ENCODE measurements around the gene ZER1.

ZER1 gene

DNA sequence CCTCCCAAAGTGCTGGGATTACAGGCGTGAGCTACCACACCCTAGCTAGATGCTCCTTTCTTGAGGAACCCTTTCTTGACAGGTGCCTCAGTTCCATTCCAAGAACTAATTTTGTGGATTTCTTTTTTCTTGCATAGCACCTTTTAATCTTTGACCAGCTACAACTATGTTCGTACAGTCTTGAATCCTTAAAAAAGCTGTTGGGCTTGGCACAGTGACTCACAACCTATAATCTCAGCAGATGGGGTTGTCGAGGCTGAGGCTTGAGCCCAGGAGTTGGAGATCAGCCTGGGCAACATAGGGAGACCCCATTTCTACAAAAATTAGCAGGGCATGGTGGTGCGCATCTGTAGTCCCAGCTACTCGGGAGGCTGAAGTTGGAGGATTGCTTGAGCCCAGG, 1.3 kb upstream of the ZER1 start:
- no peak for DNase-seq (ENCODE audit: low read depth)
- TF ChIP-seq, protein P1, sequence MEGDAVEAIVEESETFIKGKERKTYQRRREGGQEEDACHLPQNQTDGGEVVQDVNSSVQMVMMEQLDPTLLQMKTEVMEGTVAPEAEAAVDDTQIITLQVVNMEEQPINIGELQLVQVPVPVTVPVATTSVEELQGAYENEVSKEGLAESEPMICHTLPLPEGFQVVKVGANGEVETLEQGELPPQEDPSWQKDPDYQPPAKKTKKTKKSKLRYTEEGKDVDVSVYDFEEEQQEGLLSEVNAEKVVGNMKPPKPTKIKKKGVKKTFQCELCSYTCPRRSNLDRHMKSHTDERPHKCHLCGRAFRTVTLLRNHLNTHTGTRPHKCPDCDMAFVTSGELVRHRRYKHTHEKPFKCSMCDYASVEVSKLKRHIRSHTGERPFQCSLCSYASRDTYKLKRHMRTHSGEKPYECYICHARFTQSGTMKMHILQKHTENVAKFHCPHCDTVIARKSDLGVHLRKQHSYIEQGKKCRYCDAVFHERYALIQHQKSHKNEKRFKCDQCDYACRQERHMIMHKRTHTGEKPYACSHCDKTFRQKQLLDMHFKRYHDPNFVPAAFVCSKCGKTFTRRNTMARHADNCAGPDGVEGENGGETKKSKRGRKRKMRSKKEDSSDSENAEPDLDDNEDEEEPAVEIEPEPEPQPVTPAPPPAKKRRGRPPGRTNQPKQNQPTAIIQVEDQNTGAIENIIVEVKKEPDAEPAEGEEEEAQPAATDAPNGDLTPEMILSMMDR (IDR thresholded peaks at IDR 0.05; ENCODE audit: insufficient read depth, low read depth, low read length, missing control alignments), result no peak
- H3K4me3 ChIP-seq (ENCODE audit: low read depth, low read length), result no peak overlapping the region

DNA sequence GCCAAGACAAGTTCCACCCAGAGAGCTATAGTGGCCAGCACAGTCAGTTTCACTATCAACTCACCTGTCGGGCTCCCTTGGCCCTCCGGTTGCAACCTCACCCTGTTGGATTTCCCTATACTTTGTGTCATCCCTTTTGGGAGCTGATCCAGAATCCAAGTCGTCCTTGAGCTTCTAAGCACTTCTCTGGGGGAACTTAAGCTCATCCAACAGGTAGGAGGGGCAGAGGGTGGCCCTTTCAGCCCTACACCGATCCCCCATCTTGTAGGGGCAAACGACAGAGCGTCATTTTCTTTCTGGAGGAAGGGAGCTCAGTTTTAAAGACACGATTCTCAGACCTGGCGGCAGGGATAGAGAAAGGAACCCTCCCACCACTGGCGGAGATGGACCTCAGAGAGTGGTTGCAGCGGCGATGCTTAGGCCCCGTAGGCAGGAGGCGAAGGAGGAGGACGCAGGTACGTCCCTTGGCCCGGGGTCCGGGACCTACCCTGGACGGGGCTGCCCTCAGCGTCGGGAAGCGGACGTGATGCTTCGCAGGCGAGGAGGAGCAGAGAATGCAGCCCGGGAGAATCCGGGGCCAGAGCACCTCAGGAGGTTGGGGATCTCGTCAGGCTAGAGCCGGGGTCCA, 519 bp downstream of the ZER1 start:
- TF ChIP-seq, protein P1 (IDR thresholded peaks at IDR 0.05; ENCODE audit: insufficient read depth, low read depth, low read length, missing control alignments), result no peak
- peak; percentile 20 for DNase-seq (ENCODE audit: low read depth)

DNA sequence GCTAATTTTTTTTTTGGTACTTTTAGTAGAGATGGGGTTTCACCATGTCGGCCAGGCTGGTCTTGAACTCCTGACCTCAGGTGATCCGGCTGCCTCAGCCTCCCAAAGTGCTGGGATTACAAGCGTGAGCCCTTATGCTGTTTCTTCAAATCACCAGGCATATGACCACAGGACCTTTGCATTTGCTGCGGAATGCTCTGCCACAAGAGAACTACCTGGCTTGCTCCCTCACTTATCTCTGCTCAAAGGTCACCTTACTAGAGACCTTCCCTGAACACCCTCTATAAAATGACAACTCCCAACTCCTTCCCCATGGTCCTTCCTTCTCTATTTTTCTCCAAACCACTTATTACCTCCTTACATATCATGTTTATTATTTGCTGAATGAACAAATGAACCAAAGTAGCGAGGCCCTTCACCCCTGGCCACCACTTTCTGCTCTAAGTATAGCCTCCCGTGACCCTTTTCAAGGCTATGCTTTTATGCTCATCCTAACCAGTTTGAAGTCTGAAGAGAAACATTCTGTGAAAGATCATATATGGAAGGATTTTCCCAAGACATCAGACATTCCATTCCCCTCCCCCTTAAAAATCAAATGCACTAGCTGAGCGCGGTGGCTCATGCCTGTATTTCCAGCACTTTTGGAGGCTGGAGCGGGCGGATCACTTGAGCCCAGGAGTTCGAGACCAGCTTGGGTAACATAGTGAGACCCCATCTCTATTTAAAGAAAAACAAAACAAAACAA, 1.3 kb downstream of the ZER1 start:
- TF ChIP-seq, protein P1 (IDR thresholded peaks at IDR 0.05; ENCODE audit: insufficient read depth, low read depth, low read length, missing control alignments), result no peak
- no peak for DNase-seq (ENCODE audit: low read depth)
- H3K4me3 ChIP-seq (ENCODE audit: low read depth, low read length), result peak overlapping the region; percentile 77

More for the DNA sequence above, 519 bp downstream of the ZER1 start:
- H3K4me3 ChIP-seq (ENCODE audit: low read depth, low read length), result peak overlapping the region; percentile 77

DNA sequence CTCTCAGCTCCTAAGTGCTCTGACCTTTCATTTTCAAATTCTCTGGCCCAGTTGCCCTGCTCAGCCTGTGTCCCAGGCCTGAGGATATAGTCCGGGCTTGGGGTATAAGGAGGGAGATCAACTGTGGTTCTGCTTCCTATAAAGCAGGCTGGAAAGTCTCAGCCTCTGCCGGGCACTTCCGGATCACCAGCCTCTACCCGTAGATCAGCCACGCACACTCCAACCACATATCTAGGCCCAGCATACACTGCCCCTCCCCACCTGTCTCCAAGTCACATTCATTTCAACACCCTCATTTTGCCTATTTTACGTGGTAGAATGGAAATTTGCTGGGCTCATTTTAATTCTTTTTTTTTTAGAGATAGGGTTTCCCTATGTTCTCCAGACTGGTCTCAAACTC, 3.1 kb downstream of the ZER1 start:
- H3K4me3 ChIP-seq (ENCODE audit: low read depth, low read length), result no peak overlapping the region
- DNase-seq (ENCODE audit: low read depth), result no peak
- TF ChIP-seq, protein P1 (IDR thresholded peaks at IDR 0.05; ENCODE audit: insufficient read depth, low read depth, low read length, missing control alignments), result no peak

DNA sequence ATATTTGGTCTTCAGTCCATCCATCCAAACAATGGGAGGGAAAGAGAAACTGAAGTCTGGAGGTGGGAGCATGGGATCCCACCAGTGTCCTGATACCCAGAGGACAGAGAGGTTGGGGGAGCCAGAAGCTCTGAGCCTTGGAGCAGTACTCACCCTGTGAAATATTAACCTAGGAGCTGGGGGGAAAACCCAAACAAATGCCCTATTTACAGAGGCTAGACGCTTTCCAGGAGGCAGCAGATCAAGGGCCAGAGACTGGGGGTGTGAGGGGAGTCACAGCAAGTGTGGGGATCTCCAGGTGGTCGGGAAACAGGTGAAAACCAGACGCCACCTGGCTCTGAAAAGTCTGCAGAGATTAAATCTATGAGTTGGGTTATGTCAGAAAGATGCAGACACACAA, 6.2 kb downstream of the ZER1 start:
- H3K4me3 ChIP-seq (ENCODE audit: low read depth, low read length), result no peak overlapping the region
- TF ChIP-seq, protein P1 (IDR thresholded peaks at IDR 0.05; ENCODE audit: insufficient read depth, low read depth, low read length, missing control alignments), result no peak
- no peak for DNase-seq (ENCODE audit: low read depth)

DNA sequence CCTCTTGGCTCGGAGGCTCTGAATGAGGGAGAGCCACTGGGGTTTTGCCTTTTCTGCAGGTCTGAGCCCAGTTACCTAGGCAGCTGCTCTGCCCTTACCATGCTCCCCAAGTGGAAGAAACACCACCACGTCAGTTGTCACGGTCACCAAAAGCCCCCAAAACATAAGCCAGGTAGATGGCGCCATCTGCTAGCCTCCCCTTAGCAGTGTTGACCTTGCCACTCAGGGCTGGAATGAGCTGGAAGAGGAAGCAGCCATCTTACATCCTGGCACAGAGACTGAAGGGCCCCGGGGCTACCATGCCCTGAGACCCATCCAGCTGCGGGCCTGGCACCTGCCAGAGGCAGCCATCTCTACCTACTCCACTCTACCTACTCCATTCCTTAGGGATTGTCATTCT, 7.4 kb downstream of the ZER1 start:
- H3K4me3 ChIP-seq (ENCODE audit: low read depth, low read length), result no peak overlapping the region
- TF ChIP-seq, protein P1 (IDR thresholded peaks at IDR 0.05; ENCODE audit: insufficient read depth, low read depth, low read length, missing control alignments), result no peak
- DNase-seq (ENCODE audit: low read depth), result peak; percentile 29

Measured in GM12865 (cell line).